Heart right ventricle (tissue), 16 donors: ENCODE measurements around the gene FOXK2. TPM values are rescaled to one million over a fixed set of nuclear protein-coding genes. Genes with fewer than 3 reads are reported as not detected.

Source experiments
- ATAC-seq, 8 donors: fragments of 200-7000 bp; cut with Tn5 transposase; one replicate each; pipeline ENCODE4 v1.9.1; 2020; ENCODE audit warnings: mild to moderate bottlenecking in 8 of 8, moderate library complexity in 8 of 8, moderate number of reproducible peaks in 1 of 8
- DNase-seq, 2 donors: peaks; one replicate each; pipeline ENCODE4 v3.0.0-alpha.2; 2020
- H3K27ac ChIP-seq, 10 donors: fragments of 200-600 bp; sonication (generic) in 2 of 10; one replicate each; pipeline versions ENCODE4 v1.5.0 to v1.8.0; 2020 to 2022; ENCODE audit warnings: mild to moderate bottlenecking in 3 of 10
- H3K27me3 ChIP-seq, 7 donors: fragments of 200-600 bp; one replicate each; pipeline ENCODE4 v1.8.0; 2021 to 2022; ENCODE audit warnings: mild to moderate bottlenecking in 2 of 7
- H3K36me3 ChIP-seq, 9 donors: fragments of 200-600 bp; sonication (generic) in 1 of 9; one replicate each; pipeline versions ENCODE4 v1.5.0 to v1.8.0; 2020 to 2022; ENCODE audit warnings: mild to moderate bottlenecking in 2 of 9
- H3K4me1 ChIP-seq, 9 donors: fragments of 200-600 bp; sonication (generic) in 1 of 9; one replicate each; pipeline versions ENCODE4 v1.5.0 to v1.8.0; 2020 to 2022; ENCODE audit warnings: mild to moderate bottlenecking in 4 of 9
- H3K4me3 ChIP-seq, 10 donors: fragments of 200-600 bp; sonication (generic) in 2 of 10; one replicate each; pipeline versions ENCODE4 v1.5.0 to v1.8.0; 2020 to 2022; ENCODE audit warnings: mild to moderate bottlenecking in 7 of 10, moderate library complexity in 2 of 10
- H3K9me3 ChIP-seq, 11 donors: fragments of 200-600 bp in 10 of 11; sonication (generic) in 2 of 11; one replicate each; pipeline versions ENCODE4 v1.5.0 to v1.8.0; 2013 to 2022; ENCODE audit warnings: mild to moderate bottlenecking in 2 of 11, control low read depth in 1 of 11, moderate library complexity in 1 of 11
- CTCF ChIP-seq, 9 donors: fragments of 200-600 bp; sonication (generic) in 2 of 9; IDR thresholded peaks; one replicate each; pipeline versions ENCODE4 v1.5.0 to v1.8.0; 2021 to 2022; ENCODE audit warnings: antibody characterized with exemption in 9 of 9, mild to moderate bottlenecking in 5 of 9, moderate library complexity in 1 of 9
- WGBS, 2 donors: extraction: QIAGEN DNeasy Blood & Tissue Kit; methylation state at CpG; one replicate each; pipeline ENCODE4 v1.1.7; 2013; ENCODE audit warnings: inconsistent platforms in 1 of 2; 5-methylcytosine and 5-hydroxymethylcytosine counted together
- intact Hi-C, 10 donors: fragments of 100-400 bp; cut with DNase I; formaldehyde crosslinking; loops; one replicate each; pipeline versions ENCODE4 v1.11.1 to v1.14.2; 2022
- polyA plus RNA-seq, 2 donors: library from polyadenylated mRNA; stranded (reverse); fragments of 200-250 nt; gene quantifications; one replicate each; pipeline ENCODE4 v1.2.3, GENCODE V29; 2013
- total RNA-seq, 10 donors: library from RNA; stranded (reverse); fragmentation: NEBNext Ultra II Directional in 3 of 10; extraction: Animal tissue kit (Norgen Biotek cat#: 25700) in 3 of 10; gene quantifications; one replicate each; pipeline versions ENCODE4 v1.2.1 to v1.2.4, GENCODE V29; 2021 to 2023
- donor health status: Arrhythmogenic right ventricular cardiomyopathy.
- donor health status: ischemic (EF 13 %, LVEDD 7.1; RV severe dilation, severe dysfunction).
- donor health status: healthy with polysubstance abuse.
- donor health status: DM: no; HTN: yes; CAD: no.
- donor health status: DM: no; HTN: no; CAD: no.
- donor health status: ischemic (EF 25% LVEDD 6.9; RV normal size, moderate dysfunction).
- donor health status: ischemic (EF 25% LVEDD 5.7; RV mildly dilated, moderate dysfunction).
- donor health status: healthy.
- donor health status: DM: yes; HTN: yes; CAD: no.
- donor health status: Ischemic cardiomyopathy.
- donor health status: ischemic (EF 35%, LVEDD 5.7; RV mildly dilated, moderate dysfunction).
- donor health status: nonischemic (EF 11% LVEDD 7.7; RV severe dilation, severe dysfunction).
- donor health status: DM: yes; HTN: yes; CAD: no.
- donor health status: PGD.
- donor health status: ischemic (EF 29% LVEDD 5.4; RV normal size, mild dysfunction).
- donor health status: nonischemic (EF 23%, LVEDD 6.1; RV moderate dilation, normal function).

The FOXK2 gene
- total and polyA plus RNA-seq, 12 donors, result 16.5 to 66.6 (median 30.6) TPM

- Histone ChIP-seq H3K27ac (peak overlapping the region in 9 of 10 donors; percentile 87 to 95 (median 89)), H3K9me3 (no peaks in the 10 kb centered on the region), H3K27me3 (no peaks in the 10 kb centered on the region), H3K36me3 (peaks cover 0 to 34% (median 12%) of the 10 kb centered on the region in 9 donors), H3K4me3 (no peak overlapping the region), H3K4me1 (peaks cover 13 to 67% (median 36%) of the 10 kb centered on the region in 9 donors)
- intact Hi-C loops, result no loop called here
- no peak for DNase-seq
- no peak for TF ChIP-seq CTCF (IDR thresholded peaks at IDR 0.05)
- 51 to 57% methylated on average over 17 of the region's 17 CpGs for WGBS, 2 donors
- peak in 4 of 8 donors; percentile 3 to 24 (median 8) for ATAC-seq
Measured at GRCh38 chr17:82590881-82591539, 71.5 kb downstream of the FOXK2 start.

GRCh38 chr17:82592289-82592766 is 72.8 kb downstream of the FOXK2 start:
- ATAC-seq (peak in 4 of 8 donors; percentile 6 to 16 (median 8)), DNase-seq (no peak)
- WGBS, 2 donors, result 67 to 71% methylated on average over 9 of the region's 9 CpGs
- peak overlapping the region in 5 of 10 donors; percentile 58 to 66 (median 62) for H3K4me3 ChIP-seq
- intact Hi-C loops, result no loop called here
- peak overlapping the region; percentile 48 to 95 (median 89) for H3K27ac ChIP-seq
- H3K9me3 ChIP-seq, result no peaks in the 10 kb centered on the region
- H3K36me3 ChIP-seq, result peaks cover 0 to 36% (median 12%) of the 10 kb centered on the region in 9 donors
- H3K27me3 ChIP-seq, result no peaks in the 10 kb centered on the region
- H3K4me1 ChIP-seq, result peaks cover 13 to 59% (median 36%) of the 10 kb centered on the region in 9 donors
- no peak for TF ChIP-seq CTCF (IDR thresholded peaks at IDR 0.05)

GRCh38 chr17:82592767-82593589 is 73.4 kb downstream of the FOXK2 start:
- 16 to 17% methylated on average over 29 of the region's 29 CpGs for WGBS, 2 donors
- DNase-seq (peak; percentile 52 to 78), ATAC-seq (peak; percentile 49 to 61 (median 56))
- peaks cover 13 to 55% (median 36%) of the 10 kb centered on the region in 9 donors for H3K4me1 ChIP-seq
- H3K36me3 ChIP-seq, result peaks cover 0 to 36% (median 6%) of the 10 kb centered on the region in 9 donors
- H3K4me3 ChIP-seq, result peak overlapping the region; percentile 39 to 66 (median 60)
- H3K9me3 ChIP-seq, result no peaks in the 10 kb centered on the region
- no peak for TF ChIP-seq CTCF (IDR thresholded peaks at IDR 0.05)
- no peaks in the 10 kb centered on the region for H3K27me3 ChIP-seq
- H3K27ac ChIP-seq, result peak overlapping the region; percentile 59 to 95 (median 89)
- intact Hi-C loops, result no loop called here

- Histone ChIP-seq H3K36me3 (peaks cover 0 to 41% (median 6%) of the 10 kb centered on the region in 9 donors), H3K27me3 (no peaks in the 10 kb centered on the region), H3K27ac (peak overlapping the region; percentile 59 to 95 (median 89)), H3K9me3 (no peaks in the 10 kb centered on the region), H3K4me1 (peaks cover 13 to 60% (median 37%) of the 10 kb centered on the region in 9 donors), H3K4me3 (peak overlapping the region; percentile 39 to 66 (median 60))
- TF ChIP-seq CTCF (IDR thresholded peaks at IDR 0.05), result no peak
- ATAC-seq (peak; percentile 1 to 10 (median 4)), DNase-seq (no peak)
- 50 to 52% methylated on average over 29 of the region's 29 CpGs for WGBS, 2 donors
- intact Hi-C loops, result no loop called here
Measured at GRCh38 chr17:82593590-82594087, 74.1 kb downstream of the FOXK2 start.
